Muscle layer of duodenum (tissue), 2 donors: ENCODE data around the gene WDFY2.

Experiments used
- H3K27ac ChIP-seq: one replicate; pipeline ENCODE4 v1.7.0; 2013; ENCODE audit warnings: mild to moderate bottlenecking, low read length
- H3K27me3 ChIP-seq: one replicate; pipeline ENCODE4 v1.7.0; 2013; ENCODE audit warnings: low read depth, mild to moderate bottlenecking, control low read depth, low read length
- H3K36me3 ChIP-seq, 2 donors: one replicate each; pipeline ENCODE4 v1.7.0; 2013; ENCODE audit warnings: low read length in 2 of 2, control low read depth in 1 of 2, mild to moderate bottlenecking in 1 of 2; ENCODE audit not compliant: insufficient read depth in 2 of 2, control insufficient read depth in 1 of 2
- H3K4me1 ChIP-seq, 2 donors: one replicate each; pipeline ENCODE4 v1.7.0; 2013; ENCODE audit warnings: low read length in 2 of 2, mild to moderate bottlenecking in 2 of 2, control low read depth in 1 of 2, moderate library complexity in 1 of 2; ENCODE audit not compliant: insufficient read depth in 2 of 2, control insufficient read depth in 1 of 2
- H3K4me3 ChIP-seq, 2 donors: one replicate each; pipeline ENCODE4 v1.7.0; 2013; ENCODE audit warnings: low read length in 2 of 2, low read depth in 1 of 2, mild to moderate bottlenecking in 1 of 2
- H3K9me3 ChIP-seq, 2 donors: one replicate each; pipeline ENCODE4 v1.7.0; 2013; ENCODE audit warnings: low read length in 2 of 2, control low read depth in 1 of 2, mild to moderate bottlenecking in 1 of 2; ENCODE audit not compliant: control insufficient read depth in 1 of 2
- donor health status: healthy.

Gene WDFY2

DNA sequence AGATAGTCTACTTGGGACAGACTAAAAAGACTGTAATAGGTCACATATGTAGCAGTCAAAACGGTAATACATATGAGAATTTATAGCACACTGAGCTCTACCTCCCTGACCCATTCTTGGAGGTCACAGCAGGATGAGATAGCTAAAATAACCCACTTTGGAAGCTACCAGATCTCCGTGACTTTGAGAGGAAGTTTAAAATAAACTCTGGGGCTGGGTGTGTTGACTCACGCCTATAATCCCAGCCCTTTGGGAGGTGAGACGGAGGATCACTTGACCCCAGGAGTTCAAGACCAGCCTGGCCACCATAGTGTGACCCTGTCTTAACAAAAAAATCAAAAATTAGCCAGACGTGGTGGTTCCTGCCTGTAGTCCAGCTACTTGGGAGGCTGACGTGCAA lies 174.4 kb downstream of the WDFY2 start:
- Histone ChIP-seq H3K36me3 (peaks cover 20 to 44% of the 10 kb centered on the region in 2 donors), H3K4me3 (no peak overlapping the region), H3K9me3 (no peaks in the 10 kb centered on the region), H3K4me1 (no peaks in the 10 kb centered on the region), H3K27me3 (no peaks in the 10 kb centered on the region), H3K27ac (no peak overlapping the region)

DNA sequence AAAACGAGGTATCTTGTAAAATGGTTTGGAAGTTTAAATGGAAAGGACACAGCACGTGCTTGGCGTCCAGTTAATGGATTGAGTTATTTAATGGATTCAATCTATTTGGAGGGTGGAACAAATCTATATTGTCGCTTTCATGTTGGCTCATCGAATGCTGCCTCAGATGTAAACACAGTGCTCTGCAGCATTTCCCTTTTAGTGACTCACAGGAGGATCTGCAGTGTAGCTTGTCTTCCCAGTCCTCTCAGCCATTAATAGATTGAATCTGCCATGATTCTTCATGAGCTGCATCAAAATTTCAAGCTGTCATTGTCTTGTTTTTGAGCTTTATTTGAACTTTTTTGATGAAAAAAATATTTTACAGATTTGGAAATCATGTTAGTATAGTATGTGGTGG lies 175.0 kb downstream of the WDFY2 start:
- Histone ChIP-seq H3K36me3 (peaks cover 17 to 44% of the 10 kb centered on the region in 2 donors), H3K27ac (no peak overlapping the region)

DNA sequence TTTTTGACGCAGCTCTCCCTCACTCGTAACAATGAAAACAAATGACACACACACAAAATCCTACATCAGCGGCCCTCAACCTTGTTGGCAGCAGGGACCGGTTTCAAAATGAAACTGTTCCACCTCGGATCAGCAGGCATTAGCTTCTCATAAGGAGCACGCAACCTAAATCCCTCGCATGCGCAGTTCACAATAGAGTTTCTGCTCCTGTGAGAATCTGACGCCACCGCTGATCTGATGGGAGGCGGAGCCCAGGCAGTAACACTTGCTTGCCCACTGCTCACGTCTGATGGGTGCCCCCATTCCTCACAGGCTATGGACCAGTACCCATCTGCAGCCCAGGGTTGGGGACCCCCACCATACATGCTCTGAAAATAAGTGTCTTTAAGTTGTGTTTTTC lies 176.3 kb downstream of the WDFY2 start:
- H3K9me3 ChIP-seq, result no peaks in the 10 kb centered on the region
- no peaks in the 10 kb centered on the region for H3K27me3 ChIP-seq
- H3K4me1 ChIP-seq, result peaks cover 5 to 11% of the 10 kb centered on the region in 2 donors
- no peak overlapping the region for H3K4me3 ChIP-seq
- no peak overlapping the region for H3K27ac ChIP-seq
- peaks cover 14 to 44% of the 10 kb centered on the region in 2 donors for H3K36me3 ChIP-seq

More for the DNA sequence above, 175.0 kb downstream of the WDFY2 start:
- Histone ChIP-seq H3K27me3 (no peaks in the 10 kb centered on the region), H3K9me3 (no peaks in the 10 kb centered on the region), H3K4me1 (peaks cover 0 to 3% of the 10 kb centered on the region in 2 donors), H3K4me3 (no peak overlapping the region)

DNA sequence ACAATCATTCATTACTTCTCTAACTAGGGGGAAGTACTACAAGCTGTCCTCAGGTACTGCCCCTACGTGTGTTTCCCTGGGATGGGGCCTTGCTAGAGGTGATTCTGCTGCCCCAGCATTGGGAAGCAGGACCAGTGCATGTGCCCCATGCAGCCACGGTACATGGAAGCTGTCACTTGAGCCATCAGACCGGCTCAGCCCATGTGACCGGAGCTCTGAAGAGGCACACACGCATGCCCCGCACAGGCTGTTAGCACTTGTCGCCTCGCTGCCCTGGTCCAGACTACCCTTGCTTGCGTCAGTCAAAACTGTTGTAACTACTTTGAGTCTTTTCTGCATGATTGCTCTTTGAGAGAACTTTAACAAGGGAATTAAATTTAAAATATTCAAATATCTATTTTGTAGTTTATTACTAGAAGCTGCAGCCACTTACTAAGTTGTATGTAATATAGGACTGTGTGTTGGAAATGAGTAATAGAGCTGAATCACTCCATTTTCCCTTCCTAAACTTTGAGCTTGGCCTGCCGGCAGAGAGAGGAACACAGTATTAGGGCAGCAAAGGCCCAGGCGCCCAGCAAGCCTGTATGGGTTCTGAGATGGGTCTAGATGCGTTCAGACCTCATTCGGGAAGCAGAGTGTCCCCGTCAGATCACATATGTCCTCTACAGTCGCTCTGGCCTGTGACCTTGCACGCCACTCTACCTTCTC lies 177.5 kb downstream of the WDFY2 start:
- H3K27ac ChIP-seq, result no peak overlapping the region
- peaks cover 5 to 35% of the 10 kb centered on the region in 2 donors for H3K36me3 ChIP-seq
- no peaks in the 10 kb centered on the region for H3K9me3 ChIP-seq
- no peak overlapping the region for H3K4me3 ChIP-seq
- H3K27me3 ChIP-seq, result no peaks in the 10 kb centered on the region
- peaks cover 5 to 11% of the 10 kb centered on the region in 2 donors for H3K4me1 ChIP-seq

DNA sequence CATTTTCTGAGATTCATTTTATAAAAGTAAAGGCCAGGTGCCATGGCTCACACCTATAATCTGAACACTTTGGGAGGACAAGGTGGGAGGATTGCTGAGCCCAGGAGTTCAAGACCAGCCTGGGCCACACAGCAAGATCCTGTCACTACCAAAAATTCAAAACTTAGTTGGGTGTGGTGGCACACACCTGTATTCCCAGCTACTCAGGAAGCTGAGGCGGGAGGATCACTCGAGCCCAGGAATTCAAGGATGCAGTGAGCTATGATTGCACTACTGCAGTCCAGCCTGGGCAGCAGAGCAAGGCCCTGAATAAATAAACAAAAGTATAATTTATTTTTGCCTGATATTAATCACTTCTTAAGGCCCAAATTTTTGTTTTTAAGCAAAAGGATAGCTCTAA lies 179.2 kb downstream of the WDFY2 start:
- Histone ChIP-seq H3K9me3 (no peaks in the 10 kb centered on the region), H3K4me1 (peaks cover 5 to 11% of the 10 kb centered on the region in 2 donors), H3K4me3 (no peak overlapping the region), H3K27me3 (no peaks in the 10 kb centered on the region), H3K27ac (no peak overlapping the region), H3K36me3 (peaks cover 0 to 21% of the 10 kb centered on the region in 2 donors)

DNA sequence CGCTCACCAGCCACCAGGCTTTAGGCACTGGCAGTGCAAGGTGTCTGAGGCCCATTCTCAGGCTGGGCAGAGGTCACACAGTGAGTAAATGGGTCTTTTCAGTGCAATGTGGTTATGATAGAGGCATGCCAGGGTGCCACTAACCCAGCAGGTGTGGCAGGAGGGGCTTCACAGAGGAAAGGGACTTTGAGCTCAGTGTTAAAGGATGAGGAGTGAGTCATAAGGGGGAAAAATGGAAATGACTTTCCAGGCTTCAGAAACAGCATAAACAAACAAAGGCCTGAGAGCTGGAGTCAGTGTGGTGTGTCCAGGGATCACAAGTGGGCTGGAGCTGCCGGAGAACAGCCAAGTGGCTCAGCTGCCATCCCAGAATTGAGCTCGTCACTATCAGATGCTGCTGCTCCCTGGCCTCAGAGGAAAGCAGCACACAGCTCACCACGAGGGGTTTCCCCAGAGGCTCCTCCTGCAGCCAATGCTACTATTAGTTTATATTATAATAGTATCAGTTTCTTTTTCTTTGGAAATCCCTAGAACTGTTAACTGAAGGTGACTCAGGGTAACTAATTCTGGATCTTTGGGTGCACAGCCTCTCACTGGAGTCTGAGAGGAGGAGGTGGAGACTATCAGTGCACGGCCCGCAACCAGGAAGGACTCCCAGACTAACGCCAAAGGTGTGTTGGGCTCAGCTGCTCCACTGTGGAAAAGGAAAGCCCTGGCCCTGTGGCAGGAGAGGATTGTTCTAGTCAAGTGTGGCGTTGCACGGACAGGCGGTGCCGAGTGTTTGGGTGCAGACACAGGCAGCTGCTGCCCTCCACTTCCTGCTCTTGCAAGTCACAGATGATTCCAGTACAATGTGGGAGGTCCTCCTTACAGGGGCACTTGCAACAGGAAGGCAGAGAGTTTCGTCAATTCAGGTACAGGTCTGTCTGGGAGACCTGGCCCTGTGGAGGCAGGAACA lies 180.2 kb downstream of the WDFY2 start:
- H3K9me3 ChIP-seq, result no peaks in the 10 kb centered on the region
- H3K4me3 ChIP-seq, result peak overlapping the region; percentile 7 to 16
- H3K4me1 ChIP-seq, result peaks cover 5 to 11% of the 10 kb centered on the region in 2 donors
- H3K27me3 ChIP-seq, result no peaks in the 10 kb centered on the region
- H3K27ac ChIP-seq, result peak overlapping the region; percentile 76
- H3K36me3 ChIP-seq, result peaks cover 0 to 12% of the 10 kb centered on the region in 2 donors

DNA sequence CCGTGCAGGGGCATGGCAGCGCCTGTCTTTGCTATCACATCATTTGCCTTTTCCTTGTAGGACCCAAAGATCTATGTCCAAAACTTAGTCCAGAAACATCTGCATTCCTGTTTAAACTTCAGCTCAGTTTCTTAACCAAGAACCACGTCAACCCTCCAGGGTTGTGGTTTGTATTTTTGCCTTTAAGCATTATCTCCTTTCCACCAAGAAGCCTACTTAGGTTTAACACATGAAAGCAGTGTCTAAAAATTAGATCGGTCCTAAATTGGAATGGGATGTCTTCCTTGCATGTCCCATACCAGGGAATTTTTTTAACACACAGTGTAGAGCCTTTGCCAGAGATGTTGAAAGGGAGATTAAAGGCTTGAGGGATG lies 180.9 kb downstream of the WDFY2 start:
- Histone ChIP-seq H3K36me3 (peaks cover 0 to 8% of the 10 kb centered on the region in 2 donors), H3K9me3 (no peaks in the 10 kb centered on the region), H3K27me3 (no peaks in the 10 kb centered on the region), H3K4me1 (peaks cover 11 to 12% of the 10 kb centered on the region in 2 donors), H3K4me3 (peak overlapping the region in 1 of 2 donors; percentile 16), H3K27ac (peak overlapping the region; percentile 76)

DNA sequence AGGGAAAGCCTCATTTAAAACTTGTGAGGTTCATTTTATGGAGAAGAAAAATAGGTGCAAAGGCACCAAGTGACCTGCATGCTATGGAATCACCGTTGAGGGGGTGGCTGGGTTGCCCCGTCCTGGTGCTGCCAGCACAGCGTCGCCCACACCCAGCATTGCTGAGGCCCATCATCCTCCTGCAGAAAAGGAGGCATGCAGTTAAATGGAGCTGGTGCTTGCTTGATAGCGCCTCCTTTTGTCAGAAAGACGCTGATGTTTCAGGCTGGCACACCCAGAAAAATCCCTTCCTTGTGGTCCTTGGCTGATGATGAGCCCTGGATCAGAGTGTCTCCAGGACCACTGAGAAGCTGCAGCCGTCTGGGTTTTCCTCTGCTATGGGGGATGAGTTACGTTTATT lies 182.8 kb downstream of the WDFY2 start:
- Histone ChIP-seq H3K9me3 (no peaks in the 10 kb centered on the region), H3K4me1 (peaks cover 11 to 17% of the 10 kb centered on the region in 2 donors), H3K27me3 (no peaks in the 10 kb centered on the region), H3K4me3 (no peak overlapping the region), H3K36me3 (no peaks in the 10 kb centered on the region), H3K27ac (no peak overlapping the region)

DNA sequence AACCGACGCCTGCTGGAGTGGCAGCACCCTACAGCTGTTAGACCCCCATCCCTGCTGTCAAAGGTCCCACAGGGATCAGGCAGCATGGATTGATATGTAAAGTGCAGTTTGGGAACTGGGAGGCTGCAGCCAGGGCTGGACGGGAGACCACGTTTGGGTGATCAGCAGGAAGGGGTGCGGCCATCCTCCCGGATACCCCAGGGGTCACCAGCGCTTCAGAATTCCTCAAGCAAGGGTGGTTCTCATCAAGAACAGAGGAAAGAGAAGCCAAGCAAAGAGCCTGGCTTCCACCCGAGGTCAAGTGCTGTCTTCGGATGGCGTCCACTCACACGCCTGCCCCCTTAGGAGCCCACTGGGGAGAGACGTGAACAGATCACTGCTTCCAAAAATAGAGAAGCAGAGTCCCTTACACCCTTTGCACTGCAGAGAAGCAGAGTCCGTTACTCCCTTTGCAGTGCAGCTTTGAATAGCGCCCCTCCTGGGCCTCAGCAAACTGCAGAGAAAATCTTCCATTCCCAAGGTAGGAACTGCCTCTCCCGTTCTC lies 184.2 kb downstream of the WDFY2 start:
- Histone ChIP-seq H3K27ac (no peak overlapping the region), H3K9me3 (no peaks in the 10 kb centered on the region), H3K4me1 (peaks cover 11 to 17% of the 10 kb centered on the region in 2 donors), H3K27me3 (no peaks in the 10 kb centered on the region), H3K36me3 (peaks cover 4% of the 10 kb centered on the region in 2 donors), H3K4me3 (no peak overlapping the region)

DNA sequence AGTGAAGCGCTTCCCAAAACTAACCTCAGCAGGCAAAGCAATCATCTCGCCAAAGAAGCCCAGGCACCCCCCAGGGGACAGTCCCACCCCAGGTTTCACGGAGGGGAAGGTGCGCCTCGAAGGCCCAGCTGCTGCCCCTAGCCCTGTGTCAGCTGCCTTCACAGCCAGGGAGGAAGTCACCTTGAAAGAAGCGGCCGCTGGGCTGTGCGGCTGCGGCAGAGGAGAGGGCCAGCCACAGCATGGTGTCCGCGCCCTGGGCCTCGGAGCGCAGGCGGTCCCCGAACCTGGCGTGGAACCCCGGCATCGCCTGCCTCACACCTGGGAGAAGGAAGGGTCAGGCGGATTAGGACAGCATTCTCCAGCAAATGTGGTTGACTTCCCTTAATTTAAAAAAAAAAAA lies 184.7 kb downstream of the WDFY2 start:
- peaks cover 11 to 17% of the 10 kb centered on the region in 2 donors for H3K4me1 ChIP-seq
- H3K9me3 ChIP-seq, result no peaks in the 10 kb centered on the region
- H3K4me3 ChIP-seq, result no peak overlapping the region
- H3K27ac ChIP-seq, result no peak overlapping the region
- H3K27me3 ChIP-seq, result no peaks in the 10 kb centered on the region
- H3K36me3 ChIP-seq, result peaks cover 4% of the 10 kb centered on the region in 2 donors

DNA sequence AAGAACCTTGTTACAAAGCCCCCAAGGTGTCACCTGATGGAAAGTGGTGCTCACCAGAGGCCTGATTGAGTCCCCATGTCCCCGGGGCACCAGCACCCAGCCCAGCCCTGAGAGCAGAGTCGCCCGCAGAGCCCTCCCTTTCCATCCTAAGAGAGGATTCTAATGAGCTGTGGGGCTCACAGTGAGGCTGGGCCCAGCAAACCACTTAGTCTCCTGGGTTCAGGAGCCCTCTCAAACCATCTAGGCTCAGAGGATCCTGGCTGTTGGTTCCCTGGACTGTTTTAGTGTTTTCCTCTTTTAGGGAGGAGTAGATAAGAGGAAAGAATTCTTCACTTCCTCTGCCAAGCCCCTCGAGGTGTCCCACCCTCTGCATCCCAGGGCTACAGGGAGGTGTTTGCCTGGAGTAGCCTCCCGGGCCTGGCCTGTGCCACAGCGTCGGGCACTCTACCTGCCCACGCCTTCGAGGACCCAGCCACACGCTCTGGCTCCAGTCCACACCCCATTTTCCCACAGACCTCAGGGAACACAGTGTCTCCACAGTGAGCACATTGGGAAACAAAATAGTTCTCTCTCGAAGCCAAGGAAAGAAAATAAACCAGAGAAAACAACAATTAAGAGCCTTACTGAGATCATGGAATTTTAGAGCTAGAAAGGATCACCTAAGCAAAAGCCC lies 185.3 kb downstream of the WDFY2 start:
- Histone ChIP-seq H3K9me3 (no peaks in the 10 kb centered on the region), H3K27ac (no peak overlapping the region), H3K4me1 (peaks cover 5 to 17% of the 10 kb centered on the region in 2 donors), H3K4me3 (no peak overlapping the region), H3K36me3 (peaks cover 4% of the 10 kb centered on the region in 2 donors), H3K27me3 (no peaks in the 10 kb centered on the region)
